Fibroblast of lung (primary cell): ENCODE measurements around the gene GTF3A. TPM values are rescaled to one million over a fixed set of nuclear protein-coding genes. Genes with fewer than 3 reads are reported as not detected.

Experiments
- DNase-seq, 2 donors: peaks; one replicate each; pipeline versions ENCODE4 v3.0.0 to v3.0.0-alpha.2; 2010; ENCODE audit warnings: low read depth in 2 of 2
- H2AFZ ChIP-seq: 2 replicates; pipeline ENCODE4 v1.5.1; 2012; ENCODE audit warnings: low read length, control low read depth, inconsistent platforms
- H3K27ac ChIP-seq: 2 replicates; pipeline ENCODE4 v1.5.1; 2011; ENCODE audit warnings: low read length, control low read depth; ENCODE audit not compliant: insufficient read depth
- H3K27me3 ChIP-seq: 2 replicates; pipeline ENCODE4 v1.5.1; 2011; ENCODE audit warnings: mild to moderate bottlenecking, low read length; ENCODE audit not compliant: control insufficient read depth, insufficient read depth
- H3K36me3 ChIP-seq: 2 replicates; pipeline ENCODE4 v1.5.1; 2011; ENCODE audit warnings: low read length; ENCODE audit not compliant: control insufficient read depth, insufficient read depth
- H3K4me1 ChIP-seq: 2 replicates; pipeline ENCODE4 v1.5.1; 2011; ENCODE audit warnings: low read length; ENCODE audit not compliant: control insufficient read depth, insufficient read depth; ENCODE audit errors: extremely low read depth
- H3K4me2 ChIP-seq: 2 replicates; pipeline ENCODE4 v1.5.1; 2011; ENCODE audit warnings: low read length, control low read depth; ENCODE audit not compliant: insufficient read depth; ENCODE audit errors: extremely low read depth
- H3K4me3 ChIP-seq, 4 experiments: fragments of 200-600 bp in 1 of 4; sonication (generic) in 1 of 4; replicated peaks in 1 of 4; 2 replicates each; pipeline ENCODE4 v1.5.1; 2011 to 2016; ENCODE audit warnings: low read length in 4 of 4, low read depth in 3 of 4, mild to moderate bottlenecking in 3 of 4, control low read depth in 2 of 4, inconsistent platforms in 1 of 4, mixed read lengths in 1 of 4; ENCODE audit not compliant: insufficient read depth in 1 of 4; ENCODE audit errors: control extremely low read depth in 1 of 4
- H3K79me2 ChIP-seq: 2 replicates; pipeline ENCODE4 v1.5.1; 2012; ENCODE audit warnings: mild to moderate bottlenecking, low read length, inconsistent platforms; ENCODE audit not compliant: control insufficient read depth, insufficient read depth
- H3K9ac ChIP-seq: 2 replicates; pipeline ENCODE4 v1.5.1; 2011; ENCODE audit warnings: mild to moderate bottlenecking, low read length, control low read depth; ENCODE audit not compliant: insufficient read depth
- H3K9me3 ChIP-seq: 2 replicates; pipeline ENCODE4 v1.5.1; 2012; ENCODE audit warnings: low read depth, low read length; ENCODE audit not compliant: control insufficient read depth, insufficient read depth
- H4K20me1 ChIP-seq: 2 replicates; pipeline ENCODE4 v1.5.1; 2011; ENCODE audit warnings: low read length; ENCODE audit not compliant: control insufficient read depth, insufficient read depth; ENCODE audit errors: extremely low read depth
- CTCF ChIP-seq, 2 donors: IDR thresholded peaks in 1 of 2; conservative IDR thresholded peaks in 1 of 2; 1 replicate in 1 of 2; 2 replicates in 1 of 2; pipeline ENCODE4 v1.5.1; 2011 to 2012; ENCODE audit warnings: low read length in 2 of 2, control low read depth in 1 of 2, inconsistent platforms in 1 of 2, low read depth in 1 of 2, mild to moderate bottlenecking in 1 of 2
- EZH2 ChIP-seq: IDR thresholded peaks from 2 replicates; pipeline ENCODE4 v1.5.1; 2012; ENCODE audit warnings: low read length, control low read depth, mild to moderate bottlenecking; ENCODE audit errors: missing control alignments
- polyA plus RNA-seq, 2 donors: library from polyadenylated mRNA; depleted of rRNA in 1 of 2; stranded (reverse) in 1 of 2; unstranded in 1 of 2; fragments of >200 nt; gene quantifications; 2 replicates each; pipeline ENCODE4 v1.2.1, GENCODE V29; 2011 to 2012; ENCODE audit warnings: missing spikeins in 1 of 2
- total RNA-seq: library from RNA; depleted of rRNA; stranded (reverse); fragments of >200 nt; gene quantifications from 2 replicates; pipeline ENCODE4 v1.2.1, GENCODE V29; 2014

Gene GTF3A
- total and polyA plus RNA-seq, 2 donors (not counting 1 experiment from before 2014, with no cell fraction given) = 98.6 to 126 TPM

GRCh38 chr13:27463500-27463899, 39.1 kb downstream of the GTF3A start:
- Histone ChIP-seq H3K4me3 (no peak overlapping the region), H3K27me3 (peaks cover 5% of the 10 kb centered on the region), H3K9me3 (no peaks in the 10 kb centered on the region), H3K79me2 (no peaks in the 10 kb centered on the region), H3K36me3 (no peaks in the 10 kb centered on the region), H3K4me2 (no peak overlapping the region), H2AFZ (no peak overlapping the region), H3K4me1 (no peaks in the 10 kb centered on the region), H3K9ac (no peak overlapping the region), H4K20me1 (no peaks in the 10 kb centered on the region), H3K27ac (no peak overlapping the region)
- DNase-seq = no peak
- no peak for TF ChIP-seq CTCF (conservative IDR thresholded peaks at IDR 0.05 in 1 of 2, IDR thresholded peaks at IDR 0.05 in 1 of 2; ENCODE audit: low read depth in 1 of 2, low read length in 2 of 2)
- TF ChIP-seq EZH2 = no peak

- H3K79me2 ChIP-seq = no peaks in the 10 kb centered on the region
- TF ChIP-seq EZH2 (no peak), CTCF (conservative IDR thresholded peaks at IDR 0.05 in 1 of 2, IDR thresholded peaks at IDR 0.05 in 1 of 2; ENCODE audit: low read depth in 1 of 2, low read length in 2 of 2) (no peak)
These were observed 41.2 kb downstream of the GTF3A start for GRCh38 chr13:27465611-27466010.

GRCh38 chr13:27466513-27466912, 42.1 kb downstream of the GTF3A start:
- Histone ChIP-seq H3K36me3 (no peaks in the 10 kb centered on the region), H2AFZ (no peak overlapping the region), H3K4me1 (no peaks in the 10 kb centered on the region), H3K9me3 (no peaks in the 10 kb centered on the region), H3K4me2 (no peak overlapping the region), H4K20me1 (no peaks in the 10 kb centered on the region), H3K4me3 (no peak overlapping the region), H3K27ac (no peak overlapping the region), H3K79me2 (no peaks in the 10 kb centered on the region), H3K9ac (no peak overlapping the region), H3K27me3 (peaks cover 5% of the 10 kb centered on the region)
- no peak for DNase-seq
- TF ChIP-seq CTCF (conservative IDR thresholded peaks at IDR 0.05 in 1 of 2, IDR thresholded peaks at IDR 0.05 in 1 of 2; ENCODE audit: low read depth in 1 of 2, low read length in 2 of 2) (no peak), EZH2 (no peak)

More at GRCh38 chr13:27465611-27466010, 41.2 kb downstream of the GTF3A start:
- H3K36me3 ChIP-seq = no peaks in the 10 kb centered on the region
- H3K27me3 ChIP-seq = peaks cover 5% of the 10 kb centered on the region
- no peaks in the 10 kb centered on the region for H4K20me1 ChIP-seq
- H3K9ac ChIP-seq = no peak overlapping the region
- no peaks in the 10 kb centered on the region for H3K4me1 ChIP-seq
- H3K4me2 ChIP-seq = no peak overlapping the region
- no peaks in the 10 kb centered on the region for H3K9me3 ChIP-seq
- no peak overlapping the region for H3K4me3 ChIP-seq
- no peak overlapping the region for H2AFZ ChIP-seq
- no peak overlapping the region for H3K27ac ChIP-seq
- no peak for DNase-seq
